ELF-1 (cell line): ENCODE results near the gene OR51I2.
A peak's percentile ranks its signal among the peaks of the same experiment; 100 is the strongest.

Experiments
- DNase-seq: peaks from one replicate; pipeline ENCODE4 v3.0.0-alpha.2; 2016; ENCODE audit warnings: low read depth, low spot score

OR51I2 gene, protein sequence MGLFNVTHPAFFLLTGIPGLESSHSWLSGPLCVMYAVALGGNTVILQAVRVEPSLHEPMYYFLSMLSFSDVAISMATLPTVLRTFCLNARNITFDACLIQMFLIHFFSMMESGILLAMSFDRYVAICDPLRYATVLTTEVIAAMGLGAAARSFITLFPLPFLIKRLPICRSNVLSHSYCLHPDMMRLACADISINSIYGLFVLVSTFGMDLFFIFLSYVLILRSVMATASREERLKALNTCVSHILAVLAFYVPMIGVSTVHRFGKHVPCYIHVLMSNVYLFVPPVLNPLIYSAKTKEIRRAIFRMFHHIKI

GRCh38 chr11:5449023-5449422, at the start of gene OR51I2:
OR51I2 (plus strand) TSS chr11:5449323; CDS start chr11:5453489, 4,166 bp downstream.
- no peak for DNase-seq

DNA sequence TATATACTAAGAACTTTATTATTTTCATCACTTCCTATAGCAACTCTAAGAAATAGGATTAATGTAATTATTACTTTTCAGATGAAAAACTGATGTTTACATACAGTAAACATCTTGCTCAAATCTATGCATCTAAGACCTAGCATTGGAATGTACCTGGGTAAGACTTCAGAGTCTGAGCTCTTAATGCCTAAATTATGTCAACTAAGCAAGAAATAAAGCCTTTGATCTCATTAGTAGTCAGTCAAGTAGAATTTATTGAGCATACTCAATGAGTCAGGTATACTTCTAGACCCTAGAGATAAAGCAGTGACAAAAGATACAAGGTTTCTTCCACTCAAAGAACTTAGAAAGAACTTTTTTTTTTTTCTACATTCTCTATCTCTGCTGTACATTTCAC, 44.0 kb upstream of the OR51I2 start:
- no peak for DNase-seq

GRCh38 chr11:5420993-5421392, 28.1 kb upstream of the OR51I2 start:
- DNase-seq, result no peak

DNA sequence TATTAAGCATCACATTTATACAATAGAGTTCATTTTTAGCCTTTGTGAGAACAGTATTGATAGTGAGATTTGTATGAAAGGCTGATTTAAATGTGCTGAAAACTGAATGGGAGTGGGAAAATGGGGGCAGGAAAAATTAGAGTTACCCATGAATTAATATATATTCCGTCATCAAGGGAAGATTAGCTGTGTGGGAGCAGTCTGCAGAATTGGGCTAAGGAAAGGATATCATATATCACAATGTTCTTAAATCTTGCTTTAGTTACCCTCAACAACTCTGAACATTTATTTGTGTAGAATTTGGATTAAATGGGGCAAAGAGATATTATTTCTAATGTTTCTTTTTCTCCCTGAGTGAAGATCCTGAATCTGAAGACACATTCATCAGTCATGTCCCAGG, 27.3 kb upstream of the OR51I2 start, which contains the start of gene OR51Q1:
Gene OR51Q1 (plus strand): TSS at position 301 of the 400 bp plus-strand sequence. CDS start 90 bp downstream, at position 391.
- DNase-seq, result no peak

DNA sequence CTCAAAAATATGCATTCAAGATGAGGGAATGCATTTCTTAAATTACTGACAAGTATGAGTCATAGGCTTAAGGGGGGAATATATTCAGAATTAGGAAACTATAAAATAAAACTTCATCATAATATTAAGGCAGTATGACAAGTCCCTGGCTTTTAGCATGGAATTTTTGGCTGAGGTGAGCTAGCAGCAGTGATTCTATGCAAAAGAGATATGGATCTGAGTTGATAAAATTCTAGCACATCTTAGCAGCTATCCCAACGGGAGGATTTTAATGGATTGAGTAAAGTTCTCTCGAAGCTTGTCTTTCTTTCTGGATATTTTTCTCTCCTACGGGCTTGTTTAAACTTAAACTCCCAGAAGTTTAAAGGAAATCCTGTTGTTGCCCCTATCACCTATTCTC, 26.0 kb upstream of the OR51I2 start:
- no peak for DNase-seq

DNA sequence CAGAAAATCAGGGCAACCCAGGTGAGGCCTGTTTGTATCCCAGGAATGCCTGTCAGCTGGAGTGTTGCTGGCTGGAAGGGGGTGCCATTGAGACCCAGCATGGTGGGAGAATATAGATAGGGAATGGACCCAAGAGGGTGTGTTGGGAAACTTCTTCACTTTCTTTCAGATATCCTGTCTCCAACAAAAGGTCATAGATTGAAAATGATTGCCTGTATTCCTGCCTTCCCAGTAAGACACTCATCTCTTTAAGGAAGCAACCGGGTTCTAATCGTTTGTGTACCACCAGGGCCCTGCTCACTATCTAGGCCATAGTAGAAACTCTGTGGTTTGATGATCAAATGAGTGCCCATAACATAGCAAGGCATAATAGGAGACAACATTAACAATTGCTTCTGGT, 7.7 kb upstream of the OR51I2 start, which contains the start of gene OR51I1:
Gene OR51I1 (minus strand): TSS at position 101 of the 400 bp plus-strand sequence. CDS start 0 bp downstream, at position 101.
- DNase-seq, result no peak

- no peak for DNase-seq
Measured at GRCh38 chr11:5443835-5444393, 5.2 kb upstream of the OR51I2 start.

GRCh38 chr11:5449432-5449831, 309 bp downstream of the OR51I2 start:
- no peak for DNase-seq

DNA sequence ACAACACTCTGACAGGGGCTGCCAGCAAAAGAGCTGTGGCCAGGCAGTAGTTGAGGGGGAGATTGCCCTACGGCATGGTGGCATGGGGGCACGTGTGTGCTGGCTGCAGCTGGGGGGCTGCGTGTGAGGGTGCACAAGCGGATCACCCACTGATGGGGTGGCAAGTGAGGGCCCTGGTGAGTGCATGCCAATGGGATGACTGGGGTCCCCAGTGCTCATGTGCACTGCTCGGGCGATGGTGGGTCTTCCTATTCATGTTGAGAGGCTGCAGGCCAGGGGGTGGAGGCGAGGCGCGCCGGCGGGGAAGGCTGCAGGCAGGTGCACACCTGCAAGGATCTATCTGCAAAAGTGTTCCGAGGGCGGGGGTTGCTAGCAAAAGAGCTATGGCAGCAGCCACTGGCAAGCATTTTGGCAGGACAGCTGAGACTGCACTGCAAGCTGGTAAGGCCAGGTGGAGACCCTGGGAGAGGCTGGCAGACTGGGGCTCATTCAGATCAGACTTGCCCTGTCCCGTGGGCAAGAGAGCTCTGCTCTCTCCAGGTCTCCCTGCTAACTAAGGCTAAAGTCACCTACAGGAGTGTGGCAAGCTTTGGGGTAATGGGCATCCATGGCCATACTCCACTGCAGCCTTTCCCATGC, 12.0 kb downstream of the OR51I2 start:
- no peak for DNase-seq

GRCh38 chr11:5467527-5467926, 18.4 kb downstream of the OR51I2 start:
- DNase-seq, result no peak

DNA sequence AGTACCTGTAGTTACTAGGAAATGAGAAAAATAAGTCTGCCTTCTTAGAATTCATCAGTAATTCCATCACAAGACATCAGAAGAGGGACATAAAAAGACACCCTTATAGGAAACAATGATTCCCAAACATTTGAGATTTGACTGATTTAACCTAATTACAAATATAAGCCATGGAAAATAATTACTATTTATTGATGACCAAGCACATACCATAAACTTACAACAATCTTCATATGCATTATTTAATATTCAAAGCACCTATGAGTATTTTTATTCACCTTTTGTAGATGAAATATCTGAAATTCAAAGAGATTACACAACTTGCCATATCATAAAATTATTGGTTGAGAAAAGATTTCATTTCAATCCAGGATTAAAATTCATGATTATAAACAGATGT, 24.8 kb downstream of the OR51I2 start:
- DNase-seq, result no peak

GRCh38 chr11:5476186-5476819, 27.2 kb downstream of the OR51I2 start:
- DNase-seq, result peak; percentile 8

- DNase-seq, result no peak
Measured at GRCh38 chr11:5486003-5486402, 36.9 kb downstream of the OR51I2 start.

- DNase-seq, result no peak
Measured at GRCh38 chr11:5486421-5486820, 37.3 kb downstream of the OR51I2 start.

DNA sequence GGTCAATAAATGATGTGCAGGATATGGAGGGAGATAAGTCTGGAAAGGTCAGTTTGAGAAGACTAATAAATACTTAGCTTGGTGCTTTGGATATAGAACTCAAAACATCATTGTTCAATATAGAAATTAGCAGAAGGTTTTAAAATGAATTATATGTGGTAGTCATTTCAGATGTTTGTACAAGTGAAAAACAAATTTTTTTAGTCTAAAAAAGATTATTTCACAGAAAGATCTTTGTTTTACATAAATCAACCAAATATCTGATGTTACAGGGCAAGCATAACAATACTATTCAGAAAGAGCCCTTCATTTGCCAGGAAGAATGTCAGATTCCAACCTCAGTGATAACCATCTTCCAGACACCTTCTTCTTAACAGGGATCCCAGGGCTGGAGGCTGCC, 39.3 kb downstream of the OR51I2 start, which contains the start of gene OR52D1:
Gene OR52D1 (plus strand): TSS at position 301 of the 400 bp plus-strand sequence. CDS start 22 bp downstream, at position 323.
- no peak for DNase-seq

DNA sequence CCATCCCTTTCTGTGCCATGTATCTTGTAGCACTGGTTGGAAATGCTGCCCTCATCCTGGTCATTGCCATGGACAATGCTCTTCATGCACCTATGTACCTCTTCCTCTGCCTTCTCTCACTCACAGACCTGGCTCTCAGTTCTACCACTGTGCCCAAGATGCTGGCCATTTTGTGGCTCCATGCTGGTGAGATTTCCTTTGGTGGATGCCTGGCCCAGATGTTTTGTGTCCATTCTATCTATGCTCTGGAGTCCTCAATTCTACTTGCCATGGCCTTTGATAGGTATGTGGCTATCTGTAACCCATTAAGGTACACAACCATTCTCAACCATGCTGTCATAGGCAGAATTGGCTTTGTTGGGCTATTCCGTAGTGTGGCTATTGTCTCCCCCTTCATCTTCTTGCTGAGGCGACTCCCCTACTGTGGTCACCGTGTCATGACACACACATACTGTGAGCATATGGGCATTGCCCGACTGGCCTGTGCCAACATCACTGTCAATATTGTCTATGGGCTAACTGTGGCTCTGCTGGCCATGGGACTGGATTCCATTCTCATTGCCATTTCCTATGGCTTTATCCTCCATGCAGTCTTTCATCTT, 39.8 kb downstream of the OR51I2 start:
- no peak for DNase-seq

DNA sequence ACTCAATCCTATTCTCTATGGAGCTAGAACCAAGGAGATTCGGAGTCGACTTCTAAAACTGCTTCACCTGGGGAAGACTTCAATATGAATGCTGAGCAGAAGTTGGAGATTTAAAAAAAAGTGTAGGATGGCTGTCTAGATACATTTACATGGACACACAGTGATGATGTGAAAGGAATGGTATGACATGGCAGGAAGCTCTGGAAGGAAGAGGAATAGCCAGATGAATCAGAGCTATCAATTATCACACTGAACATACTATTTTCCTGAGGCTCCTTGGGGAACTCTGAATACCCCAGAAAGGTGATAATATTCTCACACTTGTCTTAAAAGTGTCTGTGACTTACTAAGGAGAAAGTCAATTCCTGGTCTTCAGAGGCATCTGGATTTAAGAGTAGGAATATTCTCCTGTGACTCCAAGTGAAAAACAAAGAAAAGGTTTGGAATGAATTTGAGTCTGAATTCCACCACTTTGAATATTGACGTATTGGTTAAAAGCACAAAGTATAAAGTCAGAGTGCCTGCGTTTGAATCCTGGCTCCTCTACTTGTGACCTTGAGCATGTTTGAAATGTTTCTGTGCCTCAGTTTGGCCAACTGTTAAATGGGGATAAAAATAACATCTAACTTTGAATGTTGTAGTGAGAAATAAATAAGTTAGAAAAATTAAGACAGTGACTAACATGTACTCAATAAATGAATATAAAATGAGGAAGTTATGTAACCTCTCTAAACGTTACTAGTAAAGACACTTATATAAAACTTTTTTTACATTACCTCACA, 40.6 kb downstream of the OR51I2 start:
- DNase-seq, result no peak

GRCh38 chr11:5499671-5500070, 50.5 kb downstream of the OR51I2 start:
- DNase-seq, result no peak

- no peak for DNase-seq
Measured at GRCh38 chr11:5500393-5500801, 51.3 kb downstream of the OR51I2 start.

DNA sequence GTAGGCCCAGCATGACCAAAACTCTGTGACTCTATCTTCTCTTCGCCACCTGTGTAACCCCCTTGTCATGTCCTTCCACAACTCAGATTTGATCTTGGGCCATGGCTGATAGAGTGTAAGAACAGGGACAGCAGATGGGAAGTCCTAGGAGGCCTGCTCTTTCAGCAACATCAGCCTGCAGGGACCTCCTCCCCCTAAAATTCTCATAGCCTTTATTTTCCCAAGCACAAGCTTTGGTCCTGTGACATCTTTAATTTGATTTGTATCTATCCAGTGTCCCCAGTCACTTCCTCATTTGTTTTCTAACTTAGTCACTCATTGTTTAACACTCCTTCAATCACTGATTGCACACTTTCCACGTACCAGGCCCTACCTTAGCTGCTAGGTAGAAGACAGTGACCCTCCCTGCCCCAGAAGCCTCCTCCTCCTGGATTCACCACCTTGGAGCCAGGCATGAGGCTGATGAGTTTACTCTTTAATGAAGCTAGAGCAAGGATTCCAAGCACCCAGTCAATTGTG, 55.3 kb downstream of the OR51I2 start:
- DNase-seq, result no peak
